Measurements from ENCODE around the gene CD300C.
"Not testable (repeated sequence)": the region's sequence is repeated elsewhere in the genome, so short reads cannot be mapped to it uniquely, and the experiment has no call there.

Gene CD300C

DNA sequence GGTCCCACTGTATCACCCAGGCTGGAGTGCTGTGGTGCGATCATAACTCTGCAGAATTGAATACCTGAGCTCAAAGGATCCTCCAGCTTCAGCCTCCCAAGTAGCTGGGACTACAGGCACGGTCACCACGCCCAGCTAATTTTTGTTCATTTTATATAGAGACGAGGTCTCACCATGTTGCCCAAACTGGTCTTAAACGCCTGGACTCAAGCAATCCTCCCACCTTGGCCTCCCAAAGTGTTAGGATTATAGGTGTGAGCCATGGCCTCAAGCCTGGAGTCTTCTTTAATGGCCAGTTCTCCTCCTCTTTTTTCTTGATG, 15.1 kb downstream of the CD300C start:
- DNase-seq, result no peak

DNA sequence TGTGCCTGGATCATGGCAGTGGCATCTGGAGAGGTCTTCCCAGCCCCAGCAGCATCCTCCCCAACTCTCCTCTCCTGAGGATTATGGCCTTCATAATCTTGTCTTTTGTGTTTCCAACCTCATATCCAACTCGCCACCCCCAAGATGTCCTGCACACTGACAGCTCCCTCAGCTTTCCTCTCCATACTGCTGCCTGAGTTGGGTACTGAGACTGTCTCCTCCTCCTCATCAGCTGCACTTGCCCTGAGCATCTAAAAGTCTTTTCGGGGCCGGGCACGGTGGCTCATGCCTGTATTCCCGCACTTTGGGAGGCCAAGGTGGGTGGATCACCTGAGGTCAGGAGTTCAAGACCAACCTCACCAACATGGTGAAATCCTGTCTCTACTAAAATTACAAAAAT, 16.7 kb downstream of the CD300C start:
- no peak for DNase-seq

DNA sequence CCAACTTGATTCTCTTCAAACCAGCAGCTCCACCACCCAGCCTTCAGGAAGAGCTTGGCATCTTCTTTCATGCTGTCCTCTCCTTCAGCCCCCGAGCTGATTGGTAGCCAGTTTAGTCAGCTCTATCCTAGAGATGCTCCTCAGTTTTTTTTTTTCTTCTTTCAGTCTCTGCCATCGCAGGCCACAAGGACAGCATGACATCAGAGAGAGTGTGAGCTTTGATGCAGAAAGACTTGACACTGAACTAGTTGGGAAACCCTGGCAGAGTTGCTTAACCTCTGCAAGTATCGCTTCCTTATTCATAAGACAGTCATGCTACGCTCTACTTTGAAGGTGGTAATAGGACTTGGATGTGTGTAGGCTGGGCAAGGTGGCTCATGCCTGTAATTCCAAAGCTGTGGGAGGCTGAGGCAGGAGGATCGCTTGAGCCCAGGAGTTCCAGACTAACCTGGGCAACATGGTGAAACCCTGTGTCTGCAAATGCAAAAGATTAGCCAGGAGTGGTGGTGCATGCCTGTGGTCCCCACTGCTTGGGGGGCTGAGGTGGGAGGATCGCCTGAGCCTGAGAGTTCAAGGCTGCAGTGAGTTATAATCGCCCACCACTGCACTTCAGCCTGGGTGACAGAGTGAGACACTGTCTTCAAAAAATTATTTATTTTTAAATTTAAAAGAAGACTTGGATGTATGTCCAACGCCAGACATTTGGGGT, 17.3 kb downstream of the CD300C start:
- no peak for DNase-seq

DNA sequence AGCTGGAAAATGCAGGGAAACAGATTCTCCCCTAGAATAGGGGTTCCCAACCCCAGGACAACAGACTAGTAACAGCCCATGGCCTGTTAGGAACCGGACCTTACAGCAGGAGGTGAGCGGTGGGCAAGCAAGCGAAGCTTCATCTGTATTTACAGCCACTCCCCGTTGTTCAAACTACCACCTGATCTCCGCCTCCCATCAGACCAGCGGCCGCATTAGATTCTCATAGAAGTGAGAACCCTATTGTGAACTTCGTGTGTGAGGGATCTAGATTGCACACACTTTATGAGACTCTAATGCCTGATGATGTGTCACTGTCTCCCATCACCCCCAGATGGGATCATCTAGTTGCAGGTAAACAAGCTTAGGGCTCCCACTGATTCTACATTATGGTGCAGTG, 18.2 kb downstream of the CD300C start:
- no peak for DNase-seq

GRCh38 chr17:74527081-74527480, 18.8 kb downstream of the CD300C start:
- no peak for DNase-seq

DNA sequence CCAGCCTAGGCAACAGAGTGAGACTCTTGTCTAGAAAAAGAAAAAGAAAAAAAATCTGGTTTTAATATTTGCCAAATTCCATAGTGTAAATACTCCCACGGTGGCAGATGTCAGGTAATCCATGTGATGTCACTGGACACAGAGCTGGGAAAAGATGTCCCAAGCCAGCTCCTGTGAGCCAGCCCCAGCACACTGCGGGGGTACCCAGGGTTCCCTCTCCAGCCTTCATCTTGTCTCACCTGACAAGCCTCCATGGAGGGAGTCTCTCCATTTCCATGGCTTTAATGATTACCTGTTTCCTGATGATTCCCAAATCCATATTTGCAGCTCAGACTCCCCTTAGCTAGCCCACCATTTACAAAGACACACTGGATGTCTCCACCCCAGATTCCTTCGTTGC, 19.2 kb downstream of the CD300C start:
- DNase-seq, result no peak

GRCh38 chr17:74525781-74526288, 20.1 kb downstream of the CD300C start:
- no peak for DNase-seq

DNA sequence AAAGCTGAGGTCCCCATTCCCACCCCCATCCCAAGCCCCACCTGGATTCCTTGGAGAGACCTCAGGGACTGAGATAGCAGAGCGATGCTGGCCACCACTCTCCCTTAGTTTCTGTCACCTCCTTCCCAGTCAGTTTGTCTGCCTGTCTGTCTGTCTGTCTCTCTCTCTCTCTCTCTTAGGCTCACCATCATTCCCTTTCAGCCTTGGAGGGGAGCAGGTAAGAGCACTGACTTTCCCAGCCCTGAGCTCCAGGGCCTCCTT, 20.5 kb downstream of the CD300C start:
- DNase-seq, result no peak

GRCh38 chr17:74524653-74525464, 21.1 kb downstream of the CD300C start:
- DNase-seq, result no peak

GRCh38 chr17:74523308-74523707, 22.6 kb downstream of the CD300C start:
- no peak for DNase-seq

DNA sequence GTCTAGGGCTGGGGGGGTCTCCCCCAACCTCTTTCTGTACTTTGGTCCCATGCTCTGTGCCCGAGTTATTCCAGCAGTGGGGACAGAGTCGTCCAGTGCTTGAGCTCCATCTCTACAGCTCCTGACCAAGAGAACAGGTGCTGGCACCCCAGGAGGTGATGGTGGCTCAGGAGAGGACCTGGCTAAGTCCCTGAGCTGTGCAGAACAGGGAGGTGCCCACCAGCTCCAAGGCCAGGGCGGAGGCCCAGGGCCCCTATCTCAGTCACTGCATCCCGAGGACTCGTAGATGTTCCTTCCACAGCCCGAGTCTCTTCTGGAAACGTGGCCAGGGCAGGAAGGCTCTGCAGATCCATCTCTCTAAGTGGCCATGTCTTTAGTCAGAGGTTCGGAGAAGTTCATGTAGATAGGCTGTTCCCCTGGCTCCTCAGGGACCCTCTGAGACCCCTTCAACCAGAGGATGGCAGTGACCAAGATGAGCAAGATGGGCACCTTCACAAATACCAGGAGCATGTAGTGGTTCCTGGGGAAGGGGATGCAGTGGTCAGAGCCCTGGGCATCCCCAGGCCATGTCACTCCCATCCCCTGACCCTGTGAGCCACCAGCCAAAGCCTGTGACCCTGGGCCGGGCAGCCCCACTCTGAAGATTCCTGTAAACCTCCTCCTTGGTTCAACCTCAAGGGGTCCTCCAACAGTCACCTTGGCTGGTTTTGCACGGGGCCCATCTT, 23.4 kb downstream of the CD300C start:
- DNase-seq, result no peak

DNA sequence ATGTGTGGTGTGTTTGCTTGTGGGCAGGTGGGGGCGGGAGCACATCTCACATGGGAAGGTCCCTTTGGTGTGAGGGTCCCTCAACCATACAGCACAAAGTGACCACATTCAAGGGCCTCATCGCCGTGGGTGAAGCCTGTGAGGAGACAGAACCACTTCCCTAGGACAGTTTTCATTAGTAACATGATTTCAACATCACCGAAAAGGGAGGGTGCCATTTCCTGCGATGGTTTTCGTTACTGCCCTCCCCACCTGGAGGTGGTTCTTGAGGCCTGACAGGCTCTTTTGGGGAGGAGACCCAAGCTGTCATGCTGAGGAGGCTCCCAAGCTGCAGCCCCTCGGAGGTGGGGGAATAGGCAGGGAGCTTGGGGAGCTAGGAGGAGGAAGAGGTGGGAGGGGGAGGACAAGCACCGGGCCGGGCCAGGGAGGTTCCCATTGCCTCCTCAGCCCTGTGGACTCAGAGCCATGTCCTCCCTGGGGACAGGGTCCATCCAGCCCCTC, 24.2 kb downstream of the CD300C start:
- DNase-seq, result no peak

DNA sequence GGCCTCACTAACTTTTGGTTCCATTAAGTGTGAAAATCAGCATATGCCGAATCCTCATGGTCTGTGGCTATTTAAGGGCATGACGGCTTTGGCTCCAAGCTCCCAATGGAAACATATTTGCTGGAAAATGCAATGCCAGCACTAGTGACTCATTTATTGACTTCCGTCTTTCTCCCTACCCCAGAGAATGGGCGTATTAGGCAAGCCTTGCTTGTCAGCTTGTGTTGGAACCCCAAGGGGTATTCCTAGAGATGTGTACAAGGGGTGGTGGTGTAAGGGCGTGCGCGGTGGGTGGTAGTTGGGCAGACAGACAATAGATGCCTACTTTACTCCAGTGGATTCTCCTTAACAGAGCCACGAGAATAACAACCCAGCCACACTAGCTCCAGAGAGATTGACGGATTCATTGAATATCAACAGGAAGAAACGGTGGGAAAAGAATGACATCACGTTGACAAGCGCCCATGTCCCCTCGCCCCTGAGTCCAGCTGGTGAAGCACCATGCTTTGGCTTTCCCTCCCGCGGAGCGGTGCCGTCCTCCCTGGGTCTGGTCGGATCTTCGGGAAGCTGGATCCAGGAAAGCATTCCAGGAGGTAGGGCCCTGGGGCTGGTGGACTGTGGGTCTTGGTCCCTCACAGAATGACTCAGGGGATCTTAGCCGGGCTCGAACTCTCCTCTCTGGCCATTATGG, 25.0 kb downstream of the CD300C start:
- DNase-seq, result no peak

- no peak for DNase-seq
These were observed 25.9 kb downstream of the CD300C start for GRCh38 chr17:74520016-74520434.

DNA sequence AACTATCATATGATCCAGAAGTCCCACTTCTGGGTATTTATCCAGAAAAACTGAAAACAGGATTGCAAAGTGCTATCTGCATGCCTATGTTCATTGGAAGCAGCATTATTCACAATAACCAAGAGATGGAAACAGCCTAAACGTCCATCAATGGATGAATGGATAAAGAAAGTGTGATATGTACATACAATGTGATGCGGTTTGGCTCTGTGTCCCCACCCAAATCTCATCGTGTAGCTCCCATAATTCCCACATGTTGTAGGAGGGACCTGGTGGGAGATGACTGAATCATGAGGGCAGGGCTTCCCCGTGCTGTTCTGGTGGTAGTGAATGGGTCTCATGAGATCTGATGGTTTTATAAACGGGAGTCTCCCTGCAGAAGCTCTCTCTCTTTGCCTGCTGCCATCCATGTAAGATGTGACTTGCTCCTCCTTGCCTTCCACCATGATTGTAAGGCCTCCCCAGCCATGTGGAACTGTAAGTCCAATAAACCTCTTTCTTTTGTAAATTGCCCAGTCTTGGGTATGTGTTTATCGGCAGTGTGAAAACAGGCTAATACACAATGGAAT, 27.4 kb downstream of the CD300C start:
- DNase-seq, result not testable (repeated sequence)

DNA sequence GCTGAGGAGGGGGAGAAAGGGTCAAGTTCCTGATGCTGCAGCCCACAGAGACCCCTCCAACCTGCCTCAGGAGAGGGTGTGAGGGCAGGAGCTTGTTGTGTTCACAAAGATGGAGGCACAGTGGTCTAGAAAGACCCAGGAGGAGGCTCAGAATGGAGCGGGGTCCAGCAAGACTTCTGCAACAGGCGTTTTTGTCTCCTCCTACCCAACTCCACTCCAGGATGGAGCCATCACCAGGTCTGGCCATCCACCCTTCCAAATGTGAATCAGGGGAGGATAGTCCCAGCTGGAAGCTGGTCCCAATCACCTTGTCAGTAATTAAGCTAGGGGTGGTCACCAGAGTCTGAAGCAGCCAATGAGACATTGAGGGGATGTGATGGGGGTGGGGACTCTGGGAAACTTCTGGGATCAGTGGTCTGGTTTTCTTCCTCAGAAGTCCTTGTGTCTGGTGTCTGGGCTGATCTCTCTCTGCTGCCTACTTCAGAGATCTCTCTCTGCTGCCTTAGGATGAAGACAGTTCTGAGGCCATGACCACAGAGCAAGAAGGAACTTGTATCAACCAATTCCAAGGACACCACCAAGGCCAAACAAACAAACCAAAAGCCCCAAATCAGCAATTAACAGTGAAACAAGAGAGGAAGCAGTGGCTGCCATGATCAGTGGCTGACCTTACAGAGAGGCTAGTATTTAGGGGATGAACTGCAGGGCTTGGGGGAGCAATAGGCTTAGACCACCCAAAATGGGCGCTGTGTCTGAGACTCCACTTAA, 29.2 kb downstream of the CD300C start:
- no peak for DNase-seq

GRCh38 chr17:74515941-74516340, 30.0 kb downstream of the CD300C start:
- DNase-seq, result no peak

GRCh38 chr17:74514632-74515334, 31.1 kb downstream of the CD300C start:
- no peak for DNase-seq

DNA sequence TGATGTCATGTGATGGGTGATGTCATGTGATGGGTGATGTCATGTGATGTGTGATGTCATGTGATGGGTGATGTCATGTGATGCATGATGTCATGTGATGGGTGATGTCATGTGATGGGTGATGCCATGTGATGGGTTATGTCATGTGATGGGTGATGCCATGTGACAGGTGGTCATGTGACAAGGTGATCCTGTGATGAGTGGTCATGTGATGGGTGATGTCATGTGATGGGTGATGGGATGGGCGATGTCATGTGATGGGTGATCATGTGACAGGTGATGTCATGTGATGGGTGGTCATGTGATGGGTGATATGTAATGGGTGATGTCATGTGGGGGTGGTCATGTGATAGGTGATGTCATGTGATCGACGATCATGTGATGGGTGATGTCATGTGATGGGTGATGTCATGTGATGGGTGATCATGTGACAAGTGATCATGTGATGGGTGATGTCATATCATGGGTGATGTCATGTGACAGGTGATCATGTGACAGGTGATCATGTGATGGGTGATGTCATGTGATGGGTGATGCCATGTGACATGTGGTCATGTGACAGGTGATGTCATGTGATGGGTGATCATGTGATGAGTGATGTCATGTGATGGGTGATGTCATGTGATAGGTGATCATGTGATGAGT, 31.8 kb downstream of the CD300C start:
- no peak for DNase-seq

- no peak for DNase-seq
These were observed 33.3 kb downstream of the CD300C start for GRCh38 chr17:74512624-74513091.

- no peak for DNase-seq
These were observed 33.9 kb downstream of the CD300C start for GRCh38 chr17:74512036-74512435.

Data from SHP77 treated with DMSO at 0.1 percent for 48 hours (cell line).